IPS DF 6.9 (cell line): ENCODE data around the gene WDR20.
"Not testable (repeated sequence)": the region's sequence is repeated elsewhere in the genome, so short reads cannot be mapped to it uniquely, and the experiment has no call there.

Experiments
- DNase-seq: peaks from one replicate; pipeline ENCODE4 v3.0.0-alpha.2; 2013; ENCODE audit warnings: low read depth, low spot score
- H3K27ac ChIP-seq: one replicate; pipeline ENCODE4 v1.5.1; 2013; ENCODE audit warnings: low read length, control low read depth
- H3K27me3 ChIP-seq: 2 replicates; pipeline ENCODE4 v1.6.1; 2013; ENCODE audit warnings: mild to moderate bottlenecking, low read length; ENCODE audit not compliant: control insufficient read depth, insufficient read depth
- H3K36me3 ChIP-seq: 2 replicates; pipeline ENCODE4 v1.6.1; 2013; ENCODE audit warnings: low read length; ENCODE audit not compliant: control insufficient read depth, insufficient read depth
- H3K4me1 ChIP-seq: 2 replicates; pipeline ENCODE4 v1.6.1; 2013; ENCODE audit warnings: low read length; ENCODE audit not compliant: control insufficient read depth, insufficient read depth
- H3K4me3 ChIP-seq: 2 replicates; pipeline ENCODE4 v1.5.1; 2013; ENCODE audit warnings: mild to moderate bottlenecking, low read length
- H3K9me3 ChIP-seq: 2 replicates; pipeline ENCODE4 v1.6.1; 2013; ENCODE audit warnings: low read length, inconsistent platforms; ENCODE audit not compliant: control insufficient read depth, insufficient read depth
- WGBS: extraction: QIAGEN DNeasy Blood & Tissue Kit; methylation state at CpG from one replicate; pipeline ENCODE4 v1.1.7; 2013; ENCODE audit warnings: mixed read lengths, missing lambda C conversion rate; ENCODE audit not compliant: insufficient read length, insufficient coverage; 5-methylcytosine and 5-hydroxymethylcytosine counted together

Gene WDR20

GRCh38 chr14:102105369-102105768 lies 34.3 kb upstream of the WDR20 start:
- no peak for DNase-seq
- H3K36me3 ChIP-seq: no peaks in the 10 kb centered on the region
- H3K9me3 ChIP-seq: no peaks in the 10 kb centered on the region
- no peaks in the 10 kb centered on the region for H3K4me1 ChIP-seq
- H3K27me3 ChIP-seq: no peaks in the 10 kb centered on the region
- no peak overlapping the region for H3K27ac ChIP-seq
- no CpG with 5 or more reads among the region's 4 CpGs for WGBS
- H3K4me3 ChIP-seq: no peak overlapping the region

- DNase-seq, H3K36me3 ChIP-seq, H3K27me3 ChIP-seq, H3K9me3 ChIP-seq, H3K27ac ChIP-seq, H3K4me1 ChIP-seq, H3K4me3 ChIP-seq: not testable (repeated sequence)
- no CpG with 5 or more reads among the region's 1 CpG for WGBS
Observed at GRCh38 chr14:102109332-102109731, 30.4 kb upstream of the WDR20 start.

GRCh38 chr14:102111101-102111500 lies 28.6 kb upstream of the WDR20 start:
- WGBS: no CpG with 5 or more reads among the region's 3 CpGs
- Histone ChIP-seq H3K4me3 (no peak overlapping the region), H3K27ac (no peak overlapping the region), H3K9me3 (no peaks in the 10 kb centered on the region), H3K27me3 (no peaks in the 10 kb centered on the region), H3K36me3 (no peaks in the 10 kb centered on the region), H3K4me1 (no peaks in the 10 kb centered on the region)
- DNase-seq: no peak

GRCh38 chr14:102116361-102117180 lies 23.1 kb upstream of the WDR20 start:
- peaks cover 2% of the 10 kb centered on the region; the same call in 1 of the 2 replicates for H3K36me3 ChIP-seq
- no CpG with 5 or more reads among the region's 13 CpGs for WGBS
- H3K4me1 ChIP-seq: no peaks in the 10 kb centered on the region
- no peaks in the 10 kb centered on the region for H3K27me3 ChIP-seq
- no peaks in the 10 kb centered on the region for H3K9me3 ChIP-seq
- no peak overlapping the region for H3K27ac ChIP-seq
- DNase-seq: no peak
- no peak overlapping the region for H3K4me3 ChIP-seq

- Histone ChIP-seq H3K36me3 (peaks cover 2% of the 10 kb centered on the region; the same call in 1 of the 2 replicates), H3K4me3 (no peak overlapping the region), H3K4me1 (no peaks in the 10 kb centered on the region), H3K27ac (no peak overlapping the region), H3K27me3 (no peaks in the 10 kb centered on the region), H3K9me3 (no peaks in the 10 kb centered on the region)
- no peak for DNase-seq
- WGBS: no CpG with 5 or more reads among the region's 3 CpGs
Observed at GRCh38 chr14:102117852-102118251, 21.8 kb upstream of the WDR20 start.

GRCh38 chr14:102120888-102121287 lies 18.8 kb upstream of the WDR20 start:
- Histone ChIP-seq H3K4me1 (no peaks in the 10 kb centered on the region), H3K27ac (no peak overlapping the region), H3K27me3 (no peaks in the 10 kb centered on the region), H3K4me3 (no peak overlapping the region), H3K36me3 (peaks cover 2% of the 10 kb centered on the region; the same call in 1 of the 2 replicates), H3K9me3 (no peaks in the 10 kb centered on the region)
- no CpG with 5 or more reads among the region's 1 CpG for WGBS
- no peak for DNase-seq

GRCh38 chr14:102121567-102121966 lies 18.1 kb upstream of the WDR20 start:
- no peaks in the 10 kb centered on the region for H3K27me3 ChIP-seq
- DNase-seq: no peak
- no peak overlapping the region for H3K27ac ChIP-seq
- H3K9me3 ChIP-seq: no peaks in the 10 kb centered on the region
- H3K4me3 ChIP-seq: no peak overlapping the region
- peaks cover 2% of the 10 kb centered on the region; the same call in 1 of the 2 replicates for H3K36me3 ChIP-seq
- H3K4me1 ChIP-seq: no peaks in the 10 kb centered on the region; the same call in 1 of the 2 replicates
- no CpG with 5 or more reads among the region's 1 CpG for WGBS

- no peak for DNase-seq
- Histone ChIP-seq H3K9me3 (no peaks in the 10 kb centered on the region), H3K4me1 (no peaks in the 10 kb centered on the region; the same call in 1 of the 2 replicates), H3K36me3 (no peaks in the 10 kb centered on the region), H3K4me3 (no peak overlapping the region), H3K27ac (no peak overlapping the region), H3K27me3 (no peaks in the 10 kb centered on the region)
Observed at GRCh38 chr14:102124419-102124818, 15.3 kb upstream of the WDR20 start.

- Histone ChIP-seq H3K27ac (no peak overlapping the region), H3K9me3 (no peaks in the 10 kb centered on the region), H3K4me3 (no peak overlapping the region), H3K36me3 (no peaks in the 10 kb centered on the region), H3K4me1 (no peaks in the 10 kb centered on the region; the same call in 1 of the 2 replicates), H3K27me3 (no peaks in the 10 kb centered on the region)
- no peak for DNase-seq
- 100% methylated on average over 1 of the region's 5 CpGs for WGBS
Observed at GRCh38 chr14:102125546-102125945, 14.2 kb upstream of the WDR20 start.

GRCh38 chr14:102126807-102127455 lies 12.8 kb upstream of the WDR20 start:
- Histone ChIP-seq H3K4me1 (no peaks in the 10 kb centered on the region; the same call in 1 of the 2 replicates), H3K9me3 (no peaks in the 10 kb centered on the region), H3K4me3 (no peak overlapping the region), H3K36me3 (no peaks in the 10 kb centered on the region), H3K27me3 (no peaks in the 10 kb centered on the region), H3K27ac (no peak overlapping the region)
- no peak for DNase-seq
- WGBS: no CpG with 5 or more reads among the region's 5 CpGs
